PC-9 (cell line): ENCODE data around the gene ABCG4. TPM values are rescaled to one million over a fixed set of nuclear protein-coding genes. Genes with fewer than 3 reads are reported as not detected.

Experiments
- BruUV-seq: library from RNA; stranded (reverse); fragments of 400-500 nt; replicated peaks from 2 replicates; lab custom pipeline; 2021; lab: Mats Ljungman, UMichigan
- CTCF ChIA-PET: fragments of 300-600 bp; sonication (Branson Sonifier 250); formaldehyde crosslinking; loops from one replicate; lab custom pipeline; 2022; ENCODE audit warnings: antibody characterized with exemption; lab: Charles Lee
- POLR2A ChIA-PET: fragments of 300-600 bp; sonication (Branson Sonifier 250); formaldehyde crosslinking; loops from one replicate; lab custom pipeline; 2022; ENCODE audit warnings: antibody characterized with exemption; ENCODE audit not compliant: unreplicated experiment; lab: Charles Lee
- DNase-seq, 2 experiments: peaks; one replicate each; pipeline versions ENCODE4 v3.0.0 to v3.0.0-alpha.2; 2015 to 2022; ENCODE audit warnings: mixed read lengths in 1 of 2
- H2AFZ ChIP-seq: fragments of 200-600 bp; sonication (generic); 2 replicates; pipeline ENCODE4 v1.8.1; 2017; ENCODE audit warnings: antibody characterized with exemption
- H3F3A ChIP-seq: fragments of 200-600 bp; sonication (generic); 2 replicates; pipeline ENCODE4 v1.8.1; 2017; ENCODE audit warnings: antibody characterized with exemption, mild to moderate bottlenecking, low read depth; ENCODE audit not compliant: insufficient read depth
- H3K27ac ChIP-seq: fragments of 200-600 bp; sonication (generic); 2 replicates; pipeline ENCODE4 v1.6.1; 2016; ENCODE audit warnings: mixed run types
- H3K27me3 ChIP-seq: fragments of 200-600 bp; sonication (generic); 2 replicates; pipeline ENCODE4 v1.6.1; 2016; ENCODE audit warnings: low read depth, mixed run types; ENCODE audit not compliant: insufficient read depth
- H3K36me3 ChIP-seq: fragments of 200-600 bp; sonication (generic); 2 replicates; pipeline ENCODE4 v1.6.1; 2016; ENCODE audit warnings: low read depth, mixed run types
- H3K4me1 ChIP-seq: fragments of 200-600 bp; sonication (generic); replicated peaks from 2 replicates; pipeline ENCODE4 v1.6.1; 2016; ENCODE audit warnings: mixed run types; ENCODE audit not compliant: insufficient read depth
- H3K4me2 ChIP-seq: fragments of 200-600 bp; sonication (generic); 2 replicates; pipeline ENCODE4 v1.6.1; 2017; ENCODE audit warnings: mixed run types
- H3K4me3 ChIP-seq: fragments of 200-600 bp; sonication (generic); 2 replicates; pipeline ENCODE4 v1.6.1; 2016; ENCODE audit warnings: mixed run types
- H3K79me2 ChIP-seq: fragments of 200-600 bp; sonication (generic); 2 replicates; pipeline ENCODE4 v1.6.1; 2017; ENCODE audit warnings: low read depth, mixed run types
- H3K9me2 ChIP-seq: fragments of 200-600 bp; sonication (generic); 2 replicates; pipeline ENCODE4 v1.8.1; 2017; ENCODE audit warnings: mild to moderate bottlenecking; ENCODE audit not compliant: insufficient read depth
- H3K9me3 ChIP-seq: fragments of 200-600 bp; sonication (generic); 2 replicates; pipeline ENCODE4 v1.8.1; 2016; ENCODE audit warnings: low read depth; ENCODE audit not compliant: insufficient read depth
- H4K20me1 ChIP-seq: fragments of 200-600 bp; sonication (generic); 2 replicates; pipeline ENCODE4 v1.8.1; 2017; ENCODE audit not compliant: insufficient read depth
- CTCF ChIP-seq: fragments of 200-600 bp; sonication (generic); conservative IDR thresholded peaks from 2 replicates; pipeline ENCODE4 v1.6.1; 2017; ENCODE audit warnings: mixed run types, antibody characterized with exemption, mild to moderate bottlenecking, moderate library complexity
- EZH2 ChIP-seq: fragments of 200-600 bp; sonication (generic); IDR thresholded peaks from 2 replicates; pipeline ENCODE4 v1.8.0; 2017; ENCODE audit warnings: antibody characterized with exemption, low read depth
- intact Hi-C: fragments of 100-400 bp; cut with micrococcal nuclease; formaldehyde crosslinking; loops from one replicate; pipeline ENCODE4 v1.10.0; 2022; ENCODE audit not compliant: unreplicated experiment
- total RNA-seq: library from RNA; stranded (reverse); gene quantifications from 2 replicates; pipeline ENCODE4 v1.2.3, GENCODE V29; 2021

The ABCG4 gene
- total RNA-seq, 1 experiment from 2014 or later = 0.11 TPM

GRCh38 chr11:119210050-119210449, 61.2 kb downstream of the ABCG4 start:
- ChIA-PET CTCF (no interaction called here), POLR2A (no interaction called here)
- Histone ChIP-seq H3K27ac (no peak overlapping the region), H3K36me3 (no peaks in the 10 kb centered on the region), H3K4me3 (no peak overlapping the region), H3K9me2 (no peaks in the 10 kb centered on the region), H3F3A (peaks cover 21% of the 10 kb centered on the region), H3K79me2 (peaks cover 86% of the 10 kb centered on the region), H3K27me3 (no peaks in the 10 kb centered on the region), H3K4me2 (no peak overlapping the region), H3K4me1 (peaks cover 23% of the 10 kb centered on the region), H3K9me3 (no peaks in the 10 kb centered on the region), H4K20me1 (peaks cover 4% of the 10 kb centered on the region), H2AFZ (no peak overlapping the region)
- TF ChIP-seq EZH2 (no peak), CTCF (no peak)
- intact Hi-C loops = no loop called here
- no peak for DNase-seq
- no TSS peak for BruUV-seq

Other genes starting within 250 kb of the ABCG4 start
- gene BCL9L, start 223.1 kb upstream of the ABCG4 start, total RNA-seq = 75.9 and 108 TPM in 2 replicates
- 17.1 and 23.2 TPM in 2 replicates for gene UPK2, start 192.8 kb upstream of the ABCG4 start, total RNA-seq
- gene FOXR1, start 177.3 kb upstream of the ABCG4 start, total RNA-seq = not detected in 2 replicates
- gene CENATAC, start 150.9 kb upstream of the ABCG4 start, total RNA-seq = 61.7 and 73.9 TPM in 2 replicates
- 954 and 984 TPM in 2 replicates for gene RPS25, start 130.7 kb upstream of the ABCG4 start, total RNA-seq
- 49.2 and 51.4 TPM in 2 replicates for gene TRAPPC4, start 130.3 kb upstream of the ABCG4 start, total RNA-seq
- 23.2 and 24.3 TPM in 2 replicates for gene SLC37A4, start 118.2 kb upstream of the ABCG4 start, total RNA-seq
- gene HYOU1, start 91.8 kb upstream of the ABCG4 start, total RNA-seq = 92.0 and 117 TPM in 2 replicates
- 21.1 and 22.9 TPM in 2 replicates for gene VPS11, start 81.2 kb upstream of the ABCG4 start, total RNA-seq
- gene HMBS, start 64.2 kb upstream of the ABCG4 start, total RNA-seq = 49.3 and 54.9 TPM in 2 replicates
- 32.8 and 41.1 TPM in 2 replicates for gene DPAGT1, start 47.2 kb upstream of the ABCG4 start, total RNA-seq
- gene C2CD2L, start 41.7 kb upstream of the ABCG4 start, total RNA-seq = 6.7 and 9.3 TPM in 2 replicates
- gene HINFP, start 27.5 kb upstream of the ABCG4 start, total RNA-seq = 34.9 and 35.5 TPM in 2 replicates
- gene NLRX1, start 19.7 kb downstream of the ABCG4 start, total RNA-seq = 18.4 and 22.5 TPM in 2 replicates
- gene NHERF4, start 36.4 kb downstream of the ABCG4 start, total RNA-seq = 0.73 TPM in 1 of 2 replicates, not detected in the other
- 26.3 and 32.9 TPM in 2 replicates for gene CBL, start 57.3 kb downstream of the ABCG4 start, total RNA-seq
- 38.8 and 54.5 TPM in 2 replicates for gene MCAM, start 168.1 kb downstream of the ABCG4 start, total RNA-seq
- gene RNF26, start 185.5 kb downstream of the ABCG4 start, total RNA-seq = 55.0 and 64.3 TPM in 2 replicates
- not detected in 2 replicates for gene C1QTNF5, start 191.8 kb downstream of the ABCG4 start, total RNA-seq
- not detected in 2 replicates for gene MFRP, start 197.7 kb downstream of the ABCG4 start, total RNA-seq
- gene USP2, start 232.6 kb downstream of the ABCG4 start, total RNA-seq = 2.1 and 2.7 TPM in 2 replicates